Transverse colon (tissue), 4 donors: ENCODE results near the gene PSMD13. TPM values are rescaled to one million over a fixed set of nuclear protein-coding genes. Genes with fewer than 3 reads are reported as not detected.

ENCODE experiments used
- DNase-seq: peaks from one replicate; pipeline ENCODE4 v3.0.0-alpha.2; 2019
- H3K27ac ChIP-seq, 4 donors: fragments of 200-600 bp; sonication (generic); 2 replicates each; pipeline ENCODE4 v1.5.1; 2016 to 2018; ENCODE audit warnings: inconsistent platforms in 4 of 4
- H3K27me3 ChIP-seq: fragments of 200-600 bp; sonication (generic); 2 replicates; pipeline ENCODE4 v1.5.1; 2017; ENCODE audit warnings: inconsistent platforms
- H3K36me3 ChIP-seq, 4 donors: fragments of 200-600 bp; sonication (generic); 2 replicates each; pipeline ENCODE4 v1.5.1; 2017 to 2019; ENCODE audit warnings: inconsistent platforms in 4 of 4
- H3K4me1 ChIP-seq, 4 donors: fragments of 200-600 bp; sonication (generic); 2 replicates each; pipeline ENCODE4 v1.5.1; 2017 to 2020; ENCODE audit warnings: inconsistent platforms in 4 of 4
- H3K4me3 ChIP-seq, 4 donors: fragments of 200-600 bp; sonication (generic); 1 replicate in 1 of 4; 2 replicates in 3 of 4; pipeline versions ENCODE4 v1.5.1 to v1.6.1; 2017 to 2019; ENCODE audit warnings: inconsistent platforms in 4 of 4
- H3K9me3 ChIP-seq, 2 donors: fragments of 200-600 bp; sonication (generic); 2 replicates each; pipeline ENCODE4 v1.5.1; 2017 to 2019; ENCODE audit warnings: inconsistent platforms in 2 of 2
- CTCF ChIP-seq, 5 experiments: fragments of 200-600 bp in 3 of 5; fragments of 450-650 bp in 2 of 5; sonication (generic) in 3 of 5; IDR thresholded peaks; 1 replicate in 2 of 5; 2 replicates in 3 of 5; pipeline ENCODE4 v1.5.1; 2016 to 2017; ENCODE audit warnings: antibody characterized with exemption in 5 of 5, inconsistent platforms in 3 of 5, mild to moderate bottlenecking in 2 of 5, moderate library complexity in 1 of 5
- EP300 ChIP-seq: sonication (generic); formaldehyde crosslinking; IDR thresholded peaks from one replicate; pipeline ENCODE4 v1.6.1; 2017; ENCODE audit warnings: antibody characterized with exemption, low read depth
- POLR2A ChIP-seq: fragments of 450-650 bp; IDR thresholded peaks from one replicate; pipeline ENCODE4 v1.6.1; 2016; ENCODE audit warnings: antibody characterized with exemption, mild to moderate bottlenecking, moderate library complexity
- POLR2AphosphoS5 ChIP-seq, 3 donors: sonication (generic); formaldehyde crosslinking; IDR thresholded peaks; one replicate each; pipeline ENCODE4 v1.6.1; 2016; ENCODE audit warnings: antibody characterized with exemption in 3 of 3
- WGBS, 2 donors: methylation state at CpG; one replicate each; pipeline ENCODE4 v1.1.5; 2018; ENCODE audit warnings: low coverage in 1 of 2; 5-methylcytosine and 5-hydroxymethylcytosine counted together
- in situ Hi-C, 4 donors: fragments of 200-750 bp; cut with MboI; loops; one replicate each; pipeline versions ENCODE4 v1.15.0 to v1.15.1; 2017; ENCODE audit warnings: low sequenced_read_pairs in 3 of 4, low pct_ligation_motif_present in 1 of 4, low pct_unique_long_range_greater_than_20kb in 1 of 4
- intact Hi-C: fragments of 100-400 bp; cut with DNase I; formaldehyde crosslinking; loops from one replicate; pipeline ENCODE4 v1.15.1; 2023; ENCODE audit warnings: low total_unique reads
- total RNA-seq, 4 donors: library from RNA; depleted of rRNA; stranded (reverse); fragments of >200 nt; gene quantifications; one replicate each; pipeline ENCODE4 v1.1.0, GENCODE V29; 2016

Gene PSMD13
- total RNA-seq, 4 donors from 2014 or later: 23.2 to 96.5 (median 52.2) TPM

GRCh38 chr11:224424-224823 is 12.4 kb upstream of the PSMD13 start:
- no peak for DNase-seq
- 78 to 97% methylated on average over 3 to 7 of the region's 7 CpGs for WGBS, 2 donors
- H3K4me1 ChIP-seq: no peaks in the 10 kb centered on the region
- no peak for TF ChIP-seq POLR2A
- TF ChIP-seq POLR2AphosphoS5 (IDR thresholded peaks at IDR 0.05): no peak
- TF ChIP-seq EP300: no peak
- TF ChIP-seq CTCF (IDR thresholded peaks at IDR 0.05): no peak
- no peaks in the 10 kb centered on the region for H3K9me3 ChIP-seq
- H3K27ac ChIP-seq: no peak overlapping the region
- no peak overlapping the region for H3K4me3 ChIP-seq
- in situ Hi-C loops (no loop called here), intact Hi-C loops (no loop called here)
- no peaks in the 10 kb centered on the region for H3K36me3 ChIP-seq
- no peaks in the 10 kb centered on the region for H3K27me3 ChIP-seq

GRCh38 chr11:225734-226453 is 10.9 kb upstream of the PSMD13 start:
- H3K36me3 ChIP-seq: no peaks in the 10 kb centered on the region
- H3K27me3 ChIP-seq: no peaks in the 10 kb centered on the region
- WGBS, 2 donors: 92 to 93% methylated on average over 5 to 10 of the region's 10 CpGs
- H3K27ac ChIP-seq: no peak overlapping the region
- H3K4me1 ChIP-seq: no peaks in the 10 kb centered on the region
- intact Hi-C loops: no loop called here
- H3K4me3 ChIP-seq: no peak overlapping the region
- in situ Hi-C loops: no loop called here
- DNase-seq: no peak
- TF ChIP-seq EP300 (no peak), POLR2A (no peak), CTCF (IDR thresholded peaks at IDR 0.05) (no peak), POLR2AphosphoS5 (IDR thresholded peaks at IDR 0.05) (no peak)
- no peaks in the 10 kb centered on the region for H3K9me3 ChIP-seq

- Histone ChIP-seq H3K27me3 (no peaks in the 10 kb centered on the region), H3K4me3 (no peak overlapping the region), H3K27ac (no peak overlapping the region), H3K4me1 (no peaks in the 10 kb centered on the region), H3K9me3 (no peaks in the 10 kb centered on the region), H3K36me3 (no peaks in the 10 kb centered on the region)
- intact Hi-C loops: no loop called here
- WGBS, 2 donors: 85 to 88% methylated on average over 2 to 6 of the region's 6 CpGs
- no peak for TF ChIP-seq POLR2A
- no peak for DNase-seq
- in situ Hi-C loops: no loop called here
Observed at GRCh38 chr11:227824-228379, 8.9 kb upstream of the PSMD13 start.

DNA sequence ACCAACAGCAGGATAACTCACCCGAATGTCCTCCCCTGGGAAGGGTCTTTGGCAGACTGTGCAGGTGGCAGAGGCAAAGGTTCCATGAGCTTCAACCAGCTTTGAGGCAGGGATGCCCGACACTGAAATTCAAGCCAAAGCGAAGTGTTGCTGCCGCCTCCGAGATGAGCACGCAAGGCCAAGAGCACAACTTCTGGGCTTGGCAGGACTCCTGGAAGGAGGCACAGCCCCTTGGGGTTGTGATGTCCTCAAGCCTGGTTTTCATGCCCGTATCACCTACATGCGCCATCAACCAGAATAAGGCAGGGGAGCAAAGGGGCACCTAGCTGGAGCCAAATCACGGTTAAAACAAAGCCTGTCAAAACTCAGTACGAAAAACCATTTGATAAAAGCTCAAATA is 6.3 kb upstream of the PSMD13 start:
- H3K4me1 ChIP-seq: peaks cover 3 to 8% (median 5%) of the 10 kb centered on the region in 4 donors
- no peak overlapping the region for H3K4me3 ChIP-seq
- TF ChIP-seq POLR2A (no peak), CTCF (IDR thresholded peaks at IDR 0.05) (no peak), EP300 (no peak)
- in situ Hi-C loops: no loop called here
- H3K27ac ChIP-seq: no peak overlapping the region
- no peaks in the 10 kb centered on the region for H3K27me3 ChIP-seq
- WGBS, 2 donors: 94 to 97% methylated on average over 6 to 10 of the region's 10 CpGs
- no peak for DNase-seq
- intact Hi-C loops: no loop called here
- no peaks in the 10 kb centered on the region for H3K36me3 ChIP-seq
- no peaks in the 10 kb centered on the region for H3K9me3 ChIP-seq
